Adrenal gland (tissue), 12 donors: ENCODE results near the gene CDH6. TPM values are rescaled to one million over a fixed set of nuclear protein-coding genes. Genes with fewer than 3 reads are reported as not detected.

Source experiments
- DNase-seq, 7 donors: peaks; one replicate each; pipeline ENCODE4 v3.0.0-alpha.2; 2019 to 2020
- H3K27ac ChIP-seq, 5 donors: fragments of 200-600 bp; sonication (generic) in 4 of 5; 1 replicate in 3 of 5; 2 replicates in 2 of 5; pipeline versions ENCODE4 v1.5.1 to v1.8.0; 2016 to 2020; ENCODE audit warnings: mild to moderate bottlenecking in 1 of 5
- H3K27me3 ChIP-seq: fragments of 200-600 bp; 2 replicates; pipeline ENCODE4 v1.8.0; 2021
- H3K36me3 ChIP-seq, 2 donors: fragments of 200-600 bp; replicated peaks in 1 of 2; 1 replicate in 1 of 2; 2 replicates in 1 of 2; pipeline versions ENCODE4 v1.5.1 to v1.8.0; 2018 to 2022
- H3K4me1 ChIP-seq, 2 donors: fragments of 200-600 bp; replicated peaks in 1 of 2; 1 replicate in 1 of 2; 2 replicates in 1 of 2; pipeline versions ENCODE4 v1.5.1 to v1.8.0; 2018 to 2021
- H3K4me3 ChIP-seq, 4 donors: fragments of 200-600 bp; sonication (generic) in 3 of 4; one replicate each; pipeline ENCODE4 v1.5.1; 2016 to 2018
- H3K9me3 ChIP-seq, 3 donors: fragments of 200-600 bp; sonication (generic) in 1 of 3; replicated peaks in 1 of 3; 1 replicate in 2 of 3; 2 replicates in 1 of 3; pipeline versions ENCODE4 v1.5.1 to v1.8.0; 2016 to 2021
- POLR2A ChIP-seq, 2 donors: fragments of 450-650 bp; IDR thresholded peaks; one replicate each; pipeline ENCODE4 v1.6.1; 2017; ENCODE audit warnings: antibody characterized with exemption in 2 of 2, mild to moderate bottlenecking in 2 of 2, moderate library complexity in 1 of 2
- WGBS, 4 donors: extraction: QIAGEN DNeasy Blood & Tissue Kit in 2 of 4; methylation state at CpG; one replicate each; pipeline versions ENCODE4 v1.1.5 to v1.1.7; 2013 to 2017; 5-methylcytosine and 5-hydroxymethylcytosine counted together
- intact Hi-C, 2 donors: fragments of 100-400 bp; cut with DNase I; formaldehyde crosslinking; loops; one replicate each; pipeline versions ENCODE4 v1.14.1 to v1.15.0; 2022 to 2023
- polyA plus RNA-seq, 3 donors: library from polyadenylated mRNA; stranded (reverse); fragments of 200-250 nt in 2 of 3; fragments of 350-450 nt in 1 of 3; fragmentation: Illumina TruSeq in 1 of 3; extraction: RNeasy Lipid Tissue Mini Kit (QIAGEN cat#74804) in 1 of 3; gene quantifications; one replicate each; pipeline ENCODE4 v1.2.3, GENCODE V29; 2013 to 2014
- total RNA-seq, 9 donors: library from RNA; depleted of rRNA in 4 of 9; stranded (reverse); fragments of >200 nt in 4 of 9; fragments of 120-200 nt in 1 of 9; fragmentation: NEBNext Ultra II Directional in 1 of 9; extraction: Animal tissue kit (Norgen Biotek cat#: 25700) in 1 of 9; gene quantifications; one replicate each; pipeline versions ENCODE4 v1.1.0 to v1.2.4, GENCODE V29; 2013 to 2023
- TF ChIP-seq, protein P1 (sequence below), 6 experiments: fragments of 450-650 bp in 4 of 6; fragments of 200-600 bp in 2 of 6; sonication (generic) in 1 of 6; IDR thresholded peaks; 1 replicate in 5 of 6; 2 replicates in 1 of 6; pipeline versions ENCODE4 v1.5.1 to v1.8.0; 2016 to 2021; ENCODE audit warnings: antibody characterized with exemption in 6 of 6, mild to moderate bottlenecking in 2 of 6, moderate library complexity in 1 of 6
- donor health status: healthy with polysubstance abuse.
- donor health status: Bipolar disorder and iron deficiency.
- donor health status: DM: yes; HTN: yes; CAD: no.
- donor health status: DM: no; HTN: no; CAD: no.
- donor health status: DM: no; HTN: no; CAD: no.
- donor health status: DM: yes; HTN: yes; CAD: no.

Gene CDH6
- total and polyA plus RNA-seq, 12 donors, result 0.17 to 2.5 (median 0.50) TPM

DNA sequence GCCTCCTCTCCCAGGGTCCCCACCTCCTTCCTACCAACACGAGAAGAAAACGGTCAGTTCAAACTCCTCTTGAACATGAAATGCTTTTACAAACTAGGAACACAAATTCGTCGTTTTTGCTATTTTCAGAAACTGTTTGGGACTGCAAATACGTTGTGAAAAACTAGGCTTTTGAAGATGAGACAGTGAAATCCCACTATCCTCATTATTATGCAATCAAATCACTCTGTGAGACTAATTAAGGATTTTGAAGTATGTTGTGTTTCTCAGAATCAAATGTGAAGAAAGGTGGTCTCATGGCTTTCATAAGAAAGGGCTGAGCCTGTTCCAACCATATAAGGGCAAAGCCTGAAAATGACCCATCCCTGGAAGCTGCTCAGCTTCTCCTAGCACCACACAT is 33.2 kb downstream of the CDH6 start:
- WGBS, 4 donors, result 72 to 75% (median 74%) methylated on average over 5 of the region's 5 CpGs
- intact Hi-C loops, result no loop called here

DNA sequence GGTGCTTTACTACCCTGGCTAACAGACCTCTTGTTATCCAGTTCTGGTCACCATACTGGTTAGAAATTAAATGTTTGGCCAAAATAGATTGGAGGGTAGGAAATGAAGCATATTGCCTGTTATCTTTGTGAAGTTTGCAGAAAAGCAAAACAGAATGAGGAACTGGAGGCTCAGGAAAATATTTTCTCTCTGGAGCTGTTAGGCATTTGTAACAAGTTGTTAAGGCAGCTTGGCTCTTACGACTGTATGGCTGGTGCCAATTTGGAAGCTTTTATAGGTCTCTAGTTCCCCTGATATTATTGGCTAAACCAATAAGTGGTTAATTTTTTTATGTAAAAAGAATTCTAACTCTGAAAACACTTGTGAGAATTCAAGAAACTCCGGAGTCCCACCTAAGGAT is 35.8 kb downstream of the CDH6 start:
- Histone ChIP-seq H3K9me3 (no peaks in the 10 kb centered on the region), H3K27me3 (no peaks in the 10 kb centered on the region), H3K36me3 (no peaks in the 10 kb centered on the region), H3K27ac (no peak overlapping the region), H3K4me3 (no peak overlapping the region), H3K4me1 (peaks cover 0 to 8% of the 10 kb centered on the region in 2 donors)
- WGBS, 4 donors, result 66 to 75% (median 72%) methylated on average over 2 of the region's 2 CpGs
- no peak for TF ChIP-seq POLR2A (IDR thresholded peaks at IDR 0.05)
- TF ChIP-seq, protein P1, sequence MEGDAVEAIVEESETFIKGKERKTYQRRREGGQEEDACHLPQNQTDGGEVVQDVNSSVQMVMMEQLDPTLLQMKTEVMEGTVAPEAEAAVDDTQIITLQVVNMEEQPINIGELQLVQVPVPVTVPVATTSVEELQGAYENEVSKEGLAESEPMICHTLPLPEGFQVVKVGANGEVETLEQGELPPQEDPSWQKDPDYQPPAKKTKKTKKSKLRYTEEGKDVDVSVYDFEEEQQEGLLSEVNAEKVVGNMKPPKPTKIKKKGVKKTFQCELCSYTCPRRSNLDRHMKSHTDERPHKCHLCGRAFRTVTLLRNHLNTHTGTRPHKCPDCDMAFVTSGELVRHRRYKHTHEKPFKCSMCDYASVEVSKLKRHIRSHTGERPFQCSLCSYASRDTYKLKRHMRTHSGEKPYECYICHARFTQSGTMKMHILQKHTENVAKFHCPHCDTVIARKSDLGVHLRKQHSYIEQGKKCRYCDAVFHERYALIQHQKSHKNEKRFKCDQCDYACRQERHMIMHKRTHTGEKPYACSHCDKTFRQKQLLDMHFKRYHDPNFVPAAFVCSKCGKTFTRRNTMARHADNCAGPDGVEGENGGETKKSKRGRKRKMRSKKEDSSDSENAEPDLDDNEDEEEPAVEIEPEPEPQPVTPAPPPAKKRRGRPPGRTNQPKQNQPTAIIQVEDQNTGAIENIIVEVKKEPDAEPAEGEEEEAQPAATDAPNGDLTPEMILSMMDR (IDR thresholded peaks at IDR 0.05), result no peak
- no peak for DNase-seq
- intact Hi-C loops, result no loop called here

More for the DNA sequence above, 33.2 kb downstream of the CDH6 start:
- DNase-seq, result no peak
- no peak overlapping the region for H3K4me3 ChIP-seq
- peaks cover 0 to 4% of the 10 kb centered on the region in 2 donors for H3K4me1 ChIP-seq
- no peaks in the 10 kb centered on the region for H3K36me3 ChIP-seq
- no peaks in the 10 kb centered on the region for H3K9me3 ChIP-seq
- TF ChIP-seq, protein P1 (IDR thresholded peaks at IDR 0.05), result no peak
- TF ChIP-seq POLR2A (IDR thresholded peaks at IDR 0.05), result no peak
- no peak overlapping the region for H3K27ac ChIP-seq
- H3K27me3 ChIP-seq, result no peaks in the 10 kb centered on the region

DNA sequence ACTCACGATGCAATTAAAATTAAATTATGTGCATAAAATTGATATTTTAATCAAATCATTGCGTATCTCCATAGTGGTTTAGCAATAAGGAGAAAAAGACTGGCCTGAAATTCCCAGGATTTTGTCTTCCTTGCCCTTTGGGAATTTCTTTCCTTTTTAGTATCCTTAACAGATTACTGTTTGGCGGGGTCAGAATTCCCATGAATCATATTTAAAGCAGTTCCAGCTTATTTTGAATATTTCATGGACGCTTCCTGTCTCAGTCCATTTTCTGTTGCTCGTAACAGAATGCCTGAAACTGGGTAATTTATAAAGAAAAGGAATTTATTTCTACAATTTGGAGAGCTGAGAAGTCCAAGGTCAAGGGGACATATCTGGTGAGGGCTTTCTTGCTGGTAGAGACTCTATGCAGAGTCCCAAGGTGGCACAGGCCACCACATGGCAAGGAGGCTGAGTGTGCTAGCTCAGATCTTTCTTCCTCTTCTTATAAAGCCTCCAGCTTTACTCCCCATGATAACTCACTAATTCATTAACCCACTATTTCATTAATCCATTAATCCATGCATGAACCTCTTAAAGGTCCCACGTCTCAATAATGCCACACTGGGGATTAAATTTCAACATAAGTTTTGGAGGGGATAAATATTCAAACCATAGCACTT is 37.8 kb downstream of the CDH6 start:
- H3K27ac ChIP-seq, result no peak overlapping the region
- intact Hi-C loops, result no loop called here
- no peak for DNase-seq
- peaks cover 0 to 8% of the 10 kb centered on the region in 2 donors for H3K4me1 ChIP-seq
- TF ChIP-seq, protein P1 (IDR thresholded peaks at IDR 0.05), result no peak
- no peaks in the 10 kb centered on the region for H3K27me3 ChIP-seq
- H3K36me3 ChIP-seq, result no peaks in the 10 kb centered on the region
- 60 to 72% (median 64%) methylated on average over 6 of the region's 6 CpGs for WGBS, 4 donors
- no peaks in the 10 kb centered on the region for H3K9me3 ChIP-seq
- H3K4me3 ChIP-seq, result no peak overlapping the region

DNA sequence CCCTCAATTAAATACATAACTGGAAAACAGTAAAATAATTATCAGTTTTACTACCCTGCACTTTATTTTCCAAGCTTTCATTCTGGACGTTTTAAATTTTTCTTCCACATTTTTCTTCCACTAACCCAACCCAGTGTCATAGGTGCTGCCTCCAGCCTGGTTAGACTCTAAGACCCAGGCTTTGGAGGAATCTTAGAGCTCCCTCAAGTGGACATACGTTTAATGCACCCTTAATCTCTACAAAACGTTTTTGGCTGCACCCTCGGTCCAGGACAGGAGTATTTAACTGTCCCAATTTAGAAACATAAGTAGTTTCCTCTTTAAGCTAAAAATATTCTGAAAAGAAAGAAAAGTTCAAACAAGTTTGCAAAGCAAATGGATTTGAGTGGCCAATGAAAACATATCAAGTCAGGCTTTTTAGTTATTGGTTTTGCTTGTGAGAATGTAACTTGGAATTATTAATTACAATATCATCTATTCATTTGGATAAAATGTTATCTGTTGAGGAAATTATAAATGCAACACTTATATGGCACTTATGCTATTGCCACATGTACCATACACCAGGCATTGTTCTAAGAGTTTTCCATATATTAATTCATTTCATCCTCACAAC is 38.9 kb downstream of the CDH6 start:
- DNase-seq, result peak in 4 of 7 donors; percentile 16 to 38 (median 22)
- Histone ChIP-seq H3K4me1 (peaks cover 0 to 12% of the 10 kb centered on the region in 2 donors), H3K27me3 (no peaks in the 10 kb centered on the region), H3K27ac (no peak overlapping the region), H3K9me3 (no peaks in the 10 kb centered on the region), H3K36me3 (no peaks in the 10 kb centered on the region), H3K4me3 (no peak overlapping the region)
- intact Hi-C loops, result no loop called here
- 2 to 4% (median 3%) methylated on average over 4 of the region's 4 CpGs for WGBS, 4 donors
- TF ChIP-seq POLR2A (IDR thresholded peaks at IDR 0.05), result no peak
- TF ChIP-seq, protein P1 (IDR thresholded peaks at IDR 0.05), result peak; percentile 41 to 65 (median 56)
